C4-2B (cell line): ENCODE data around the gene CXCL16.

ENCODE experiments used
- CTCF ChIP-seq: fragments of 450-650 bp; conservative IDR thresholded peaks from 2 replicates; pipeline ENCODE4 v1.5.1; 2017; ENCODE audit warnings: mild to moderate bottlenecking
- ZFX ChIP-seq: fragments of 450-650 bp; IDR thresholded peaks from 2 replicates; pipeline ENCODE4 v1.6.1; 2017

- TF ChIP-seq CTCF (no peak), ZFX (no peak)
These were observed 38.6 kb downstream of the CXCL16 start for GRCh38 chr17:4701116-4701515.
